Measurements from ENCODE around the gene EYA3. TPM values are rescaled to one million over a fixed set of nuclear protein-coding genes. Genes with fewer than 3 reads are reported as not detected.

The EYA3 gene
- total and polyA plus RNA-seq, 10 of the 15 experiments (the other 5 are each of a cell fraction or from before 2014, with no cell fraction given), result 13.0 to 46.6 (median 23.4) TPM

DNA sequence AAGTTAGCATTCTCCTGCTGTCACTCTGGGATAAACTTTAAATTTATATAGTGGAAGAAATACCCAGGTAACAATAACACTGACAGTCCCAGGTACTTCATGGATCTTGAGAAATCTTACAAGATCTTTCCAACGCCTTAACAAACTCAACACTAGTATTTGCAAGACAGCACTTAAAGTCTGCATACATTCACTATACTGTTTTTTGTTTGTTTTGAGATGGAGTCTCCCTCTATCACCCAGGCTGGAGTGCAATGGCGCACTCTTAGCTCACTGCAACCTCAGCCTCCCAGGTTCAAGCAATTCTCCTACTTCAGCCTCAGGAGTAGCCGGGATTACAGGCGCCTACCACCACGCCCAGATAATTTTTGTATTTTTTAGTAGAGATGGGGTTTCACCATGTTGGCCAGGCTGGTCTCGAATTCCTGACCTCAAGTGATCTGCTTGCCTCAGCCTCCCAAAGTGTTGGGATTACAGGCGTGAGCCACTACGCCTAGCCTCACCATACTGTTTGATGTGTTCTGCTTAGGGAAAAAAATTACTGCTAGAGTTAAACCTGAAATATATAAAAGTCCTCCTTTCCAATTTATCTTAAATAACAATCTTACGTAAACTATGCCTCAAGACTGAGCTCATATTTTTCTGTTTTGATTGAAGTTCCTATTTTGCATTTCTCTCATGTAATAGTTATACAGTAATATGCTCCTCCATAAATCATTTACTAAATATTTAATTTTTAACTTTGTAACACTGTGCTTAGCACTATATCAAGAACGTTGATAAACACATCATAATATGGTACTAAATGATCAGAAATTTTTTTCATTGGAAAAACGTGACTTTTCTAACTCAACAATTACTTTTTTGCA, 17.5 kb downstream of the EYA3 start:
- Histone ChIP-seq H3K4me3 (0 out of 2 replicates have a peak overlapping the region, but pooled peaks have one; percentile 8), H3K4me2 (ENCODE audit: control insufficient read depth, insufficient read depth) (peak overlapping the region; percentile 44; the same call in 1 of the 2 replicates), H3K27me3 (replicated peaks in 1 of 2; ENCODE audit: control insufficient read depth in 2 of 2, insufficient read depth in 2 of 2, low read length in 1 of 2) (no peaks in the 10 kb centered on the region), H3K9me3 (replicated peaks; ENCODE audit: control insufficient read depth, insufficient read depth, low read length) (peaks cover 5% of the 10 kb centered on the region), H3K36me3 (ENCODE audit: control insufficient read depth in 2 of 2, insufficient read depth in 2 of 2, low read length in 1 of 2) (peaks cover 0 to 2% of the 10 kb centered on the region in 2 experiments; a peak in 1 of 4 replicates), H3K4me1 (ENCODE audit: control insufficient read depth, insufficient read depth, low read length) (peaks cover 50% of the 10 kb centered on the region), H3K27ac (ENCODE audit: control insufficient read depth, insufficient read depth) (peak overlapping the region; percentile 22; the same call in 1 of the 2 replicates), H4K20me1 (ENCODE audit: control insufficient read depth, insufficient read depth) (no peaks in the 10 kb centered on the region), H3K79me2 (ENCODE audit: control insufficient read depth, insufficient read depth, low read length) (peaks cover 72% of the 10 kb centered on the region), H3K9ac (ENCODE audit: control insufficient read depth, insufficient read depth, low read length) (no peak overlapping the region), H2AFZ (ENCODE audit: control insufficient read depth, low read depth, low read length) (no peak overlapping the region)
- in situ Hi-C loops (cut with MboI) (no loop called here), intact Hi-C loops (cut with micrococcal nuclease; ENCODE audit: unreplicated experiment) (no loop called here)
- ATAC-seq, result no peak
- 85% methylated on average over 11 of the region's 11 CpGs for WGBS (ENCODE audit: insufficient coverage, insufficient replicate concordance, low lambda C conversion rate, missing lambda C conversion rate)
- RAD21 ChIA-PET (ENCODE audit: unreplicated experiment), result interaction anchor here (0.5 to 1.6 kb wide), 7 partner anchors 13 to 107 kb away, joined by 3 to 8 read pairs (median 3); partner anchors contain the start of gene EYA3
- POLR2A ChIA-PET, result interaction anchor here (0.6 to 2.1 kb wide), 4 partner anchors 11 to 18 kb away, joined by 3 to 6 read pairs (median 5); no protein-coding TSS in a partner anchor
- SMC1A ChIA-PET (ENCODE audit: uncharacterized antibody, unreplicated experiment), result interaction anchor here (0.6 to 4.0 kb wide), 12 partner anchors 8 to 168 kb away, joined by 3 to 44 read pairs (median 4); partner anchors contain the start of gene EYA3
- FAIRE-seq, result no peak
- TF ChIP-seq STAT1 (conservative IDR thresholded peaks at IDR 0.05), result no peak
- TF ChIP-seq ESRRA (IDR thresholded peaks at IDR 0.05; ENCODE audit: low read length), result no peak
- TF ChIP-seq, protein P1, sequence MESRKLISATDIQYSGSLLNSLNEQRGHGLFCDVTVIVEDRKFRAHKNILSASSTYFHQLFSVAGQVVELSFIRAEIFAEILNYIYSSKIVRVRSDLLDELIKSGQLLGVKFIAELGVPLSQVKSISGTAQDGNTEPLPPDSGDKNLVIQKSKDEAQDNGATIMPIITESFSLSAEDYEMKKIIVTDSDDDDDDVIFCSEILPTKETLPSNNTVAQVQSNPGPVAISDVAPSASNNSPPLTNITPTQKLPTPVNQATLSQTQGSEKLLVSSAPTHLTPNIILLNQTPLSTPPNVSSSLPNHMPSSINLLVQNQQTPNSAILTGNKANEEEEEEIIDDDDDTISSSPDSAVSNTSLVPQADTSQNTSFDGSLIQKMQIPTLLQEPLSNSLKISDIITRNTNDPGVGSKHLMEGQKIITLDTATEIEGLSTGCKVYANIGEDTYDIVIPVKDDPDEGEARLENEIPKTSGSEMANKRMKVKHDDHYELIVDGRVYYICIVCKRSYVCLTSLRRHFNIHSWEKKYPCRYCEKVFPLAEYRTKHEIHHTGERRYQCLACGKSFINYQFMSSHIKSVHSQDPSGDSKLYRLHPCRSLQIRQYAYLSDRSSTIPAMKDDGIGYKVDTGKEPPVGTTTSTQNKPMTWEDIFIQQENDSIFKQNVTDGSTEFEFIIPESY (IDR thresholded peaks at IDR 0.05), result peak; percentile 18; the same call in 1 of the 2 replicates
- no peak for TF ChIP-seq IRF4 (IDR thresholded peaks at IDR 0.05; ENCODE audit: low read depth, low read length)
- CTCF ChIA-PET, result interaction anchor here (0.6 to 1.7 kb wide), 3 partner anchors 15 to 43 kb away, joined by 3 to 5 read pairs (median 5); no protein-coding TSS in a partner anchor
- no TSS peak for BruUV-seq (replicated peaks)
- no peak for DNase-seq (ENCODE audit: low read depth, low spot score)
